ENCODE results near the gene SLC35E2B. TPM values are rescaled to one million over a fixed set of nuclear protein-coding genes. Genes with fewer than 3 reads are reported as not detected.
A peak's percentile ranks its signal among the peaks of the same experiment; 100 is the strongest.
"Not testable (repeated sequence)": the region's sequence is repeated elsewhere in the genome, so short reads cannot be mapped to it uniquely, and the experiment has no call there.

The SLC35E2B gene
- total RNA-seq, 2 donors from 2014 or later: 41.5 to 57.8 TPM

DNA sequence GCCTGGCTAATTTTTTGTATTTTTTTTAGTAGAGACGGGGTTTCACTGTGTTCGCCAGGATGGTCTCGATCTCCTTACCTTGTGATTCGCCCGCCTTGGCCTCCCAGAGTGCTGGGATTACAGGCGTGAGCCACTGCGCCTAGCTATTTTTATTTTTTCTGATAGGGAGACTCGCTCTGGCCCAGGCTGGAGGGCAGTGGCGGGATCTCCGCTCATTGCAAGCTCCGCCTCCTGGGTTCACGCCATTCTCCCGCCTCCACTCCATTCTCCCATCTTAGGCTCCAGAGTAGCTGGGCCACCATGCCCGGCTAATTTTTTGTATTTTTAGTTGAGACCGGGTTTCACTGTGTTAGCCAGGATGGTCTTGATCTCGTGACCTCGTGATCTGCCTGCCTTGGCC lies 33.5 kb upstream of the SLC35E2B start:
- H3K36me3 ChIP-seq; H3K9me3 ChIP-seq; H3K4me1 ChIP-seq; H3K27me3 ChIP-seq; H3K27ac ChIP-seq; DNase-seq; H3K4me3 ChIP-seq; intact Hi-C loops (cut with DNase I); H3K9ac ChIP-seq (ENCODE audit: low read depth in 2 of 2, low read length in 2 of 2): not testable (repeated sequence)

- peak within 1 kb of the TSS; percentile 85 for H3K27ac ChIP-seq
- H3K4me3 ChIP-seq: peak within 1 kb of the TSS; percentile 48
- peak; percentile 35 for TF ChIP-seq CTCF (IDR thresholded peaks at IDR 0.05)
- H3K9me3 ChIP-seq; intact Hi-C loops (cut with DNase I); H3K27me3 ChIP-seq; H3K4me1 ChIP-seq; H3K36me3 ChIP-seq: not testable (repeated sequence)
- H3K9ac ChIP-seq (ENCODE audit: low read depth in 2 of 2, low read length in 2 of 2): peak within 1 kb of the TSS; percentile 55 to 79
- DNase-seq: peak; percentile 95
These were observed 31.7 kb upstream of the SLC35E2B start, which contains the start of gene CDK11A for GRCh38 chr1:1724035-1724864. TSS of gene CDK11A (minus strand) at chr1:1724357. CDS start at chr1:1722818, 1,539 bp downstream.

GRCh38 chr1:1721201-1721600 lies 28.6 kb upstream of the SLC35E2B start:
- Histone ChIP-seq H3K9ac (ENCODE audit: low read depth in 2 of 2, low read length in 2 of 2) (peak overlapping the region in 1 of 2 donors; percentile 40), H3K27ac (peak overlapping the region; percentile 74), H3K4me1 (peaks cover 5% of the 10 kb centered on the region), H3K27me3 (no peaks in the 10 kb centered on the region), H3K9me3 (no peaks in the 10 kb centered on the region), H3K4me3 (no peak overlapping the region), H3K36me3 (no peaks in the 10 kb centered on the region)
- DNase-seq: no peak
- intact Hi-C loops (cut with DNase I): no loop called here
- TF ChIP-seq CTCF (IDR thresholded peaks at IDR 0.05): no peak

GRCh38 chr1:1715109-1715883 lies 22.7 kb upstream of the SLC35E2B start:
- peak; percentile 82 for DNase-seq
- H3K4me1 ChIP-seq; H3K9me3 ChIP-seq; H3K4me3 ChIP-seq; H3K27me3 ChIP-seq; H3K36me3 ChIP-seq; intact Hi-C loops (cut with DNase I): not testable (repeated sequence)
- H3K9ac ChIP-seq (ENCODE audit: low read depth in 2 of 2, low read length in 2 of 2): peak overlapping the region in 1 of 2 donors; percentile 40
- peak overlapping the region; percentile 66 for H3K27ac ChIP-seq

DNA sequence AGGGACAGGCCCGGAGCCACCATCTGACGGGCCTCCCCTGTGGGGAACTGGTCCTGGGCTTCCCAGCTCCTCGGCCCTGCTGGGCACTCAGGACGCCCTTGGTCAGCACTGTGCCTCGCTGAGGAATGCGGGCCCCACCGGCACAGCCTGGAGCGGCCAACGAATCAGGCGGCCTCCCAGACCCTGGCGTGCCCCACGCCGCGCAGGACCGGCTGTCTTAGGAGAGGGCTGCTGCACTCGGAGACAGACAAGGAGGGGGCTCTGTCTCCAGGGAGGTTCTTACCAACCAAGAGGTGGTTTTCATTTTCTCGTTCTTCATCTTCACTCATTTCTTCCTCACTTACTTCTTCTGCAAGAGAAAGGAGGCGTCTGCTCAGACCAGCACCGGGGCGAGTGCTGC lies 15.3 kb upstream of the SLC35E2B start:
- H3K9me3 ChIP-seq; H3K4me3 ChIP-seq; H3K27ac ChIP-seq; H3K27me3 ChIP-seq; intact Hi-C loops (cut with DNase I); DNase-seq; H3K4me1 ChIP-seq; H3K9ac ChIP-seq (ENCODE audit: low read depth in 2 of 2, low read length in 2 of 2); H3K36me3 ChIP-seq: not testable (repeated sequence)

DNA sequence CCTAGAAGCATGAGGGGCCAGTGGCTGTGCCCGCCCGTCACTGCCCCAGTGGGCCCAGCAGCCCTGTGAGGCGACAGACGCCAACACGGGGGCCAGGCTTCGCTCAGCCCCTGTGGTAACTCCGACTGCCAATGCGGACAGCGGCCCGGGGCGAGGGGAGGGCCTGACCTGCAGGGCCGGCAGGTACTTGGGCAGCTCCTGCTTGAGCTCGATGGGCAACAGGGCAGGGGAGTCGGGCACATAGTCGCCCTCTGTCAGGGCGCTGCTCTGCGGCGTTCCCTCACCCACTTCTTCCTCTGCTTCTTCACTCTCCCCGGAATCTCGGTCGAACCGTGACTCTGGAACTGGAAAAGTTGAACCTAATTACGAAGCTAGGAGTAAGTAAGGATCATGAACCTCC lies 14.6 kb upstream of the SLC35E2B start:
- H3K4me3 ChIP-seq; H3K4me1 ChIP-seq; DNase-seq; H3K36me3 ChIP-seq; H3K9ac ChIP-seq (ENCODE audit: low read depth in 2 of 2, low read length in 2 of 2); H3K27me3 ChIP-seq; H3K9me3 ChIP-seq; H3K27ac ChIP-seq; intact Hi-C loops (cut with DNase I): not testable (repeated sequence)

DNA sequence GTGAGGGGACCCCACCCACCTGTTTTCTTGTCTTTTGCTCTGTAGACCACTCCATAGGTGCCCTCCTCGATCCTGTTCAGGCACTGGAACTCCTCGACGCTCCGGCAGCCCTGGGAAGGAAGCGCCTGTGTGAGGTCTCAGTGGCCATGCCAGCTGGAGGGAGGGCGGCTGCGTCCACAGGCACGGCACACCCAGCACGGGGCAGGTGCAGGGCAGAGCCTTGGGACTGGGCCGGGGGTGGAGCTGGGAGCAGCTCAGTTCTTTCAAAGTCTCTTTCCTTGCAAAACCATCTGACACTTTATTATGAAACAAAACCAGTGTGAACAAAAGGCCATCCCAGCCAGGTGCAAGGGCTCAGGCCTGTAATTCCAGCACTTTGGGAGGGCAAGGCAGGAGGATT lies 13.0 kb upstream of the SLC35E2B start:
- H3K4me3 ChIP-seq; intact Hi-C loops (cut with DNase I); H3K4me1 ChIP-seq; H3K36me3 ChIP-seq; H3K27ac ChIP-seq; H3K9me3 ChIP-seq; H3K27me3 ChIP-seq; H3K9ac ChIP-seq (ENCODE audit: low read depth in 2 of 2, low read length in 2 of 2); DNase-seq: not testable (repeated sequence)

- intact Hi-C loops (cut with DNase I); H3K27ac ChIP-seq; H3K36me3 ChIP-seq; DNase-seq; H3K4me3 ChIP-seq; H3K9me3 ChIP-seq; H3K27me3 ChIP-seq; H3K9ac ChIP-seq (ENCODE audit: low read depth in 2 of 2, low read length in 2 of 2); H3K4me1 ChIP-seq: not testable (repeated sequence)
These were observed 11.8 kb upstream of the SLC35E2B start for GRCh38 chr1:1704284-1704957.
